ENCODE measurements around the gene SCRN2.

GRCh38 chr17:47789611-47790561, 51.2 kb downstream of the SCRN2 start:
- TF ChIP-seq EZH2 (IDR thresholded peaks at IDR 0.05; ENCODE audit: borderline replicate concordance, low read length) = no peak
- peak; percentile 17 to 50 for TF ChIP-seq CTCF (conservative IDR thresholded peaks at IDR 0.05 in 1 of 2, IDR thresholded peaks at IDR 0.05 in 1 of 2; ENCODE audit: extremely low read depth in 1 of 2, insufficient read depth in 1 of 2, low read depth in 1 of 2, low read length in 2 of 2)
